Measurements from ENCODE around the gene ABL1. TPM values are rescaled to one million over a fixed set of nuclear protein-coding genes. Genes with fewer than 3 reads are reported as not detected.

ABL1 gene
- total RNA-seq, 4 donors from 2014 or later, result 22.1 to 51.7 (median 27.1) TPM

GRCh38 chr9:130903194-130904069 lies 68.4 kb downstream of the ABL1 start:
- peaks cover 0 to 87% (median 0%) of the 10 kb centered on the region in 4 donors for H3K27me3 ChIP-seq
- TF ChIP-seq POLR2A (IDR thresholded peaks at IDR 0.05) (no peak), CTCF (IDR thresholded peaks at IDR 0.05) (no peak)
- no peak for DNase-seq
- no peak overlapping the region for H3K27ac ChIP-seq
- intact Hi-C loops (cut with DNase I), result no loop called here
- H3K9me3 ChIP-seq, result no peaks in the 10 kb centered on the region
- no peaks in the 10 kb centered on the region for H3K36me3 ChIP-seq
- H3K4me3 ChIP-seq, result no peak overlapping the region
- 70 to 77% methylated on average over 7 to 11 of the region's 25 CpGs for WGBS, 2 donors
- H3K4me1 ChIP-seq, result peaks cover 0 to 2% (median 0%) of the 10 kb centered on the region in 3 donors

GRCh38 chr9:130904070-130905044 lies 69.3 kb downstream of the ABL1 start:
- TF ChIP-seq CTCF (IDR thresholded peaks at IDR 0.05), result no peak
- TF ChIP-seq POLR2A (IDR thresholded peaks at IDR 0.05), result no peak
- Histone ChIP-seq H3K4me1 (no peaks in the 10 kb centered on the region), H3K27ac (no peak overlapping the region), H3K36me3 (no peaks in the 10 kb centered on the region), H3K27me3 (peaks cover 0 to 90% (median 0%) of the 10 kb centered on the region in 4 donors), H3K4me3 (no peak overlapping the region), H3K9me3 (no peaks in the 10 kb centered on the region)
- no peak for DNase-seq
- WGBS, 2 donors, result 79 to 87% methylated on average over 21 to 29 of the region's 48 CpGs
- intact Hi-C loops (cut with DNase I), result no loop called here

- no peaks in the 10 kb centered on the region for H3K36me3 ChIP-seq
- H3K27ac ChIP-seq, result no peak overlapping the region
These were observed 70.3 kb downstream of the ABL1 start for GRCh38 chr9:130905125-130905901.

More at GRCh38 chr9:130905125-130905901, 70.3 kb downstream of the ABL1 start:
- TF ChIP-seq POLR2A (IDR thresholded peaks at IDR 0.05), result no peak
- no peak for TF ChIP-seq CTCF (IDR thresholded peaks at IDR 0.05)
- Histone ChIP-seq H3K27me3 (peaks cover 0 to 80% (median 0%) of the 10 kb centered on the region in 4 donors), H3K4me3 (no peak overlapping the region), H3K9me3 (no peaks in the 10 kb centered on the region), H3K4me1 (no peaks in the 10 kb centered on the region)
- no peak for DNase-seq
- intact Hi-C loops (cut with DNase I), result no loop called here
- WGBS, 2 donors, result 76 to 91% methylated on average over 14 to 19 of the region's 24 CpGs

Data from esophagus squamous epithelium (tissue), 5 donors.